H1 (cell line): ENCODE data around the gene ASCL2. TPM values are rescaled to one million over a fixed set of nuclear protein-coding genes. Genes with fewer than 3 reads are reported as not detected.

ENCODE experiments used
- CTCF ChIA-PET: fragments of 300-600 bp; sonication (Branson Sonifier 250); formaldehyde crosslinking; loops from one replicate; lab custom pipeline; 2021; ENCODE audit not compliant: partially characterized antibody; lab: Charles Lee
- POLR2A ChIA-PET: fragments of 300-600 bp; sonication (Branson Sonifier 250); formaldehyde crosslinking; loops from one replicate; lab custom pipeline; 2021; ENCODE audit warnings: inconsistent platforms; ENCODE audit not compliant: partially characterized antibody; lab: Charles Lee
- DNase-seq, 2 experiments: peaks; one replicate each; pipeline versions ENCODE4 v3.0.0 to v3.0.0-alpha.2; 2010 to 2022; ENCODE audit warnings: low spot score in 2 of 2, low read depth in 1 of 2, mixed read lengths in 1 of 2
- FAIRE-seq: peaks from 2 replicates; lab custom pipeline; 2011; peaks lifted over from hg19 to GRCh38; lab: Jason Lieb, UNC
- H2AFZ ChIP-seq: 2 replicates; pipeline ENCODE4 v1.8.1; 2012; ENCODE audit warnings: low read length, inconsistent platforms
- H2AK5ac ChIP-seq: 2 replicates; pipeline ENCODE4 v1.6.1; 2013; ENCODE audit warnings: low read depth, low read length
- H2BK120ac ChIP-seq: replicated peaks from 2 replicates; pipeline ENCODE3; 2013; ENCODE audit warnings: low read depth, low read length, inconsistent platforms
- H2BK12ac ChIP-seq: 2 replicates; pipeline ENCODE4 v1.6.1; 2013; ENCODE audit warnings: low read depth, low read length
- H2BK15ac ChIP-seq: 2 replicates; pipeline ENCODE4 v1.6.1; 2013; ENCODE audit warnings: low read length
- H2BK20ac ChIP-seq: 2 replicates; pipeline ENCODE4 v1.6.1; 2013; ENCODE audit warnings: low read length
- H2BK5ac ChIP-seq: 2 replicates; pipeline ENCODE4 v1.6.1; 2013; ENCODE audit warnings: low read depth, low read length
- H3K14ac ChIP-seq: 2 replicates; pipeline ENCODE4 v1.6.1; 2013; ENCODE audit warnings: inconsistent platforms; ENCODE audit not compliant: insufficient read length
- H3K18ac ChIP-seq: 2 replicates; pipeline ENCODE4 v1.6.1; 2013; ENCODE audit warnings: low read length; ENCODE audit errors: extremely low read depth
- H3K23ac ChIP-seq: 2 replicates; pipeline ENCODE4 v1.6.1; 2013; ENCODE audit warnings: inconsistent platforms; ENCODE audit not compliant: insufficient read length
- H3K23me2 ChIP-seq: 2 replicates; pipeline ENCODE4 v1.6.1; 2013; ENCODE audit warnings: low read depth, low read length
- H3K27ac ChIP-seq: 2 replicates; pipeline ENCODE4 v1.6.1; 2011; ENCODE audit warnings: low read depth, low read length, inconsistent platforms
- H3K27me3 ChIP-seq, 4 experiments: replicated peaks in 1 of 4; 1 replicate in 1 of 4; 2 replicates in 3 of 4; pipeline versions ENCODE4 v1.6.1 to v1.8.1; 2011 to 2013; ENCODE audit warnings: low read length in 3 of 4, mild to moderate bottlenecking in 3 of 4, inconsistent platforms in 2 of 4, mixed read lengths in 2 of 4, moderate library complexity in 1 of 4; ENCODE audit not compliant: control insufficient read depth in 3 of 4, insufficient read depth in 3 of 4; ENCODE audit errors: extremely low read depth in 1 of 4
- H3K36me3 ChIP-seq, 4 experiments: 2 replicates each; pipeline versions ENCODE4 v1.6.1 to v1.8.1; 2011 to 2013; ENCODE audit warnings: mild to moderate bottlenecking in 4 of 4, low read length in 3 of 4, moderate library complexity in 2 of 4, control low read depth in 1 of 4, inconsistent platforms in 1 of 4; ENCODE audit not compliant: insufficient read depth in 4 of 4, control insufficient read depth in 2 of 4
- H3K4ac ChIP-seq: replicated peaks from 2 replicates; pipeline ENCODE3; 2013; ENCODE audit warnings: low read length, low read depth, mixed read lengths, inconsistent platforms; ENCODE audit not compliant: insufficient read length
- H3K4me1 ChIP-seq, 4 experiments: replicated peaks in 1 of 4; 1 replicate in 1 of 4; 2 replicates in 3 of 4; pipeline versions ENCODE4 v1.6.1 to v1.8.1; 2011 to 2013; ENCODE audit warnings: low read length in 3 of 4, inconsistent platforms in 2 of 4, mixed read lengths in 1 of 4; ENCODE audit not compliant: insufficient read depth in 4 of 4, control insufficient read depth in 3 of 4
- H3K4me2 ChIP-seq, 2 experiments: 2 replicates each; pipeline versions ENCODE4 v1.6.1 to v1.8.1; 2011 to 2013; ENCODE audit warnings: low read depth in 2 of 2, low read length in 2 of 2, control low read depth in 1 of 2, inconsistent platforms in 1 of 2, mild to moderate bottlenecking in 1 of 2; ENCODE audit not compliant: insufficient read depth in 1 of 2
- H3K4me3 ChIP-seq, 4 experiments: fragments of 200-600, 300-600 bp in 1 of 4; sonication (generic), shearing (Covaris generic), sonication (Bioruptor Twin) in 1 of 4; 2 replicates each; pipeline versions ENCODE4 v1.5.1 to v1.8.1; 2011 to 2016; ENCODE audit warnings: low read length in 4 of 4, low read depth in 3 of 4, control low read depth in 2 of 4, inconsistent platforms in 2 of 4, mild to moderate bottlenecking in 2 of 4, mixed read lengths in 1 of 4, moderate library complexity in 1 of 4; ENCODE audit not compliant: insufficient read depth in 2 of 4; ENCODE audit errors: extremely low read depth in 1 of 4
- H3K56ac ChIP-seq: replicated peaks from 2 replicates; pipeline ENCODE3; 2013; ENCODE audit warnings: low read depth, mild to moderate bottlenecking, mixed read lengths, low read length, inconsistent platforms; ENCODE audit not compliant: insufficient read length
- H3K79me1 ChIP-seq: 2 replicates; pipeline ENCODE4 v1.6.1; 2013; ENCODE audit warnings: low read depth, low read length, control low read depth
- H3K79me2 ChIP-seq, 2 experiments: 2 replicates each; pipeline versions ENCODE4 v1.6.1 to v1.8.1; 2012 to 2013; ENCODE audit warnings: low read length in 2 of 2, mild to moderate bottlenecking in 2 of 2, inconsistent platforms in 1 of 2; ENCODE audit not compliant: insufficient read depth in 2 of 2, control insufficient read depth in 1 of 2
- H3K9ac ChIP-seq, 4 experiments: replicated peaks in 1 of 4; 1 replicate in 1 of 4; 2 replicates in 3 of 4; pipeline versions ENCODE4 v1.6.1 to v1.8.1; 2011 to 2013; ENCODE audit warnings: low read depth in 3 of 4, low read length in 3 of 4, control low read depth in 2 of 4, mild to moderate bottlenecking in 2 of 4, moderate library complexity in 2 of 4, inconsistent platforms in 1 of 4; ENCODE audit errors: extremely low read depth in 1 of 4
- H3K9me3 ChIP-seq, 2 experiments: 2 replicates each; pipeline versions ENCODE4 v1.6.1 to v1.8.1; 2012 to 2013; ENCODE audit warnings: mild to moderate bottlenecking in 2 of 2, moderate library complexity in 2 of 2, control low read depth in 1 of 2, inconsistent platforms in 1 of 2, low read depth in 1 of 2, low read length in 1 of 2, mixed read lengths in 1 of 2; ENCODE audit not compliant: insufficient read depth in 2 of 2
- H4K20me1 ChIP-seq, 2 experiments: replicated peaks in 1 of 2; 2 replicates each; pipeline versions ENCODE3 to v1.8.1; 2011 to 2013; ENCODE audit warnings: inconsistent platforms in 2 of 2, low read length in 2 of 2, mild to moderate bottlenecking in 1 of 2; ENCODE audit not compliant: insufficient read depth in 2 of 2, control insufficient read depth in 1 of 2
- H4K5ac ChIP-seq: 2 replicates; pipeline ENCODE4 v1.6.1; 2013; ENCODE audit warnings: low read length, low read depth, mixed read lengths, inconsistent platforms; ENCODE audit not compliant: insufficient read length
- H4K8ac ChIP-seq: 2 replicates; pipeline ENCODE4 v1.8.0; 2013; ENCODE audit warnings: mild to moderate bottlenecking, moderate library complexity, low read length, inconsistent platforms; ENCODE audit not compliant: insufficient read depth; ENCODE audit errors: extremely low read depth
- H4K91ac ChIP-seq: replicated peaks from 2 replicates; pipeline ENCODE3; 2013; ENCODE audit warnings: low read length, mixed read lengths, inconsistent platforms; ENCODE audit not compliant: insufficient read length
- BACH1 ChIP-seq: IDR thresholded peaks from 2 replicates; pipeline ENCODE4 v1.6.1; 2012; ENCODE audit warnings: low read length, improper control_type of control experiment
- CBX8 ChIP-seq: fragments of 300-800, 300-1000 bp; sonication (generic); IDR thresholded peaks from 2 replicates; pipeline ENCODE4 v1.7.1; 2016; ENCODE audit warnings: low read depth, low read length, borderline replicate concordance
- CEBPB ChIP-seq: IDR thresholded peaks from 2 replicates; pipeline ENCODE4 v1.6.1; 2012; ENCODE audit warnings: low read depth, low read length
- CHD1 ChIP-seq: IDR thresholded peaks from 2 replicates; pipeline ENCODE4 v1.6.1; 2012; ENCODE audit warnings: low read depth, low read length, improper control_type of control experiment
- CHD2 ChIP-seq: IDR thresholded peaks from 2 replicates; pipeline ENCODE4 v1.6.1; 2012; ENCODE audit warnings: low read length, improper control_type of control experiment
- HDAC6 ChIP-seq: IDR thresholded peaks from one replicate; pipeline ENCODE4 v1.7.1; 2012; ENCODE audit warnings: low read depth, mild to moderate bottlenecking, inconsistent platforms, low read length, moderate library complexity
- RFX5 ChIP-seq: IDR thresholded peaks from 2 replicates; pipeline ENCODE4 v1.6.1; 2011; ENCODE audit warnings: low read depth, low read length, improper control_type of control experiment, borderline replicate concordance
- RNF2 ChIP-seq: fragments of 200-900, 300-1000 bp; sonication (generic); IDR thresholded peaks from 2 replicates; pipeline ENCODE4 v1.7.1; 2016; ENCODE audit warnings: borderline replicate concordance, low read depth, mild to moderate bottlenecking, antibody characterized with exemption, low read length; ENCODE audit not compliant: poor library complexity, severe bottlenecking; ENCODE audit errors: missing control alignments
- SIN3A ChIP-seq, 2 experiments: IDR thresholded peaks in 1 of 2; conservative IDR thresholded peaks in 1 of 2; 2 replicates each; pipeline ENCODE4 v1.6.1; 2011 to 2012; ENCODE audit warnings: low read length in 2 of 2, improper control_type of control experiment in 1 of 2, low read depth in 1 of 2, mild to moderate bottlenecking in 1 of 2
- SP1 ChIP-seq: IDR thresholded peaks from 2 replicates; pipeline ENCODE4 v1.6.1; 2011; ENCODE audit warnings: low read depth, low read length
- SP4 ChIP-seq: IDR thresholded peaks from 2 replicates; pipeline ENCODE4 v1.6.1; 2012; ENCODE audit warnings: low read length, inconsistent platforms
- SRF ChIP-seq: IDR thresholded peaks from 2 replicates; pipeline ENCODE4 v1.6.1; 2011; ENCODE audit warnings: mild to moderate bottlenecking, low read depth, low read length, moderate library complexity
- TAF7 ChIP-seq: optimal IDR thresholded peaks from 2 replicates; pipeline ENCODE3; 2011; ENCODE audit warnings: low read depth, mild to moderate bottlenecking, inconsistent platforms, low read length, moderate library complexity, borderline replicate concordance
- TCF12 ChIP-seq: IDR thresholded peaks from 2 replicates; pipeline ENCODE4 v1.6.1; 2011; ENCODE audit warnings: low read depth, mild to moderate bottlenecking, low read length
- WGBS, 2 experiments: shearing (Covaris generic) in 1 of 2; methylation state at CpG; one replicate each; pipeline versions ENCODE4 v1.1.6 to v1.1.7; 2013 to 2015; ENCODE audit warnings: low lambda C conversion rate in 2 of 2, mixed read lengths in 2 of 2, inconsistent platforms in 1 of 2, low coverage in 1 of 2, missing lambda C conversion rate in 1 of 2; ENCODE audit not compliant: insufficient replicate concordance in 2 of 2, insufficient coverage in 1 of 2, insufficient read length in 1 of 2; ENCODE audit errors: extremely low coverage in 1 of 2, missing lambda C conversion rate in 1 of 2; 5-methylcytosine and 5-hydroxymethylcytosine counted together
- polyA plus RNA-seq, 7 experiments: library from polyadenylated mRNA; depleted of rRNA in 3 of 7; stranded (reverse) in 5 of 7; unstranded in 2 of 7; fragments of >200 nt in 5 of 7; fragments of 200-250 nt in 2 of 7; gene quantifications; 1 replicate in 5 of 7; 2 replicates in 1 of 7; 4 replicates in 1 of 7; pipeline versions ENCODE4 v1.2.1 to v1.2.3, GENCODE V29; 2011 to 2013; ENCODE audit warnings: missing spikeins in 2 of 7, mixed read lengths in 2 of 7
- total RNA-seq: library from RNA; stranded (reverse); fragmentation: NEBNext Ultra II Directional; extraction: Animal tissue kit (Norgen Biotek cat#: 25700); gene quantifications from 2 replicates; pipeline ENCODE4 v1.2.1, GENCODE V29; 2021
- TF ChIP-seq, protein P1 (sequence below): IDR thresholded peaks from 2 replicates; pipeline ENCODE4 v1.6.1; 2011; ENCODE audit warnings: low read depth, mild to moderate bottlenecking, low read length; ENCODE audit not compliant: insufficient read depth

Gene ASCL2
- total and polyA plus RNA-seq, 2 of the 8 experiments (the other 6 are each of a cell fraction or from before 2014, with no cell fraction given): 0.51 to 0.56 TPM

DNA sequence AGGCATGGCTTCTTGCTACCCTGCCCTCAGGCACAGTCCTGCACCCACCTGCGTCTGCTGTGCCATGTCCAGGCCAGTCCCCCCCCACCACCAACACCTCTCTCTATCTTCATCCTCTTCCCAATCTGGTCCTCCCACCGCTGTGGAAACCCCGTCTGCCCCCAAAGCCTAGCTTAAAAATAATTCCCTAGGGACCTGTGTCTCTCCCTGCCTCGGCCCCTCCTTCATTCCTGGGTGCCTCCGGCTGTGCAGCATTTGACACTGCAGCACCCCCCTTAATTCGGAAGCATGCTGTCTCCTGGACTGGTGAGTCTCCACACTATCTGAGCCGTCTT lies 2.5 kb upstream of the ASCL2 start:
- no peak overlapping the region for H3K4me2 ChIP-seq
- 86% methylated on average over 7 of the region's 7 CpGs; no CpG with 5 or more reads in 1 of the 2 experiments for WGBS, 2 experiments
- no peak for TF ChIP-seq BACH1
- no peak for TF ChIP-seq TAF7
- TF ChIP-seq SRF: no peak
- TF ChIP-seq, protein P1, sequence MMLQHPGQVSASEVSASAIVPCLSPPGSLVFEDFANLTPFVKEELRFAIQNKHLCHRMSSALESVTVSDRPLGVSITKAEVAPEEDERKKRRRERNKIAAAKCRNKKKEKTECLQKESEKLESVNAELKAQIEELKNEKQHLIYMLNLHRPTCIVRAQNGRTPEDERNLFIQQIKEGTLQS: no peak
- TF ChIP-seq TCF12: no peak
- TF ChIP-seq CBX8: no peak
- no peak for TF ChIP-seq RNF2
- no peak for TF ChIP-seq CHD1
- TF ChIP-seq HDAC6: no peak
- no peak for TF ChIP-seq SP1
- TF ChIP-seq RFX5: no peak
- TF ChIP-seq SP4: no peak
- no peak for TF ChIP-seq SIN3A (conservative IDR thresholded peaks at IDR 0.05 in 1 of 2, IDR thresholded peaks at IDR 0.05 in 1 of 2; ENCODE audit: low read depth in 1 of 2, low read length in 2 of 2)
- TF ChIP-seq CEBPB: no peak
- no peak for TF ChIP-seq CHD2

More for the DNA sequence above, 2.5 kb upstream of the ASCL2 start:
- no peak overlapping the region for H3K18ac ChIP-seq
- H4K20me1 ChIP-seq: no peaks in the 10 kb centered on the region
- no peak overlapping the region for H3K56ac ChIP-seq
- no peak overlapping the region for H2BK15ac ChIP-seq
- peaks cover 0 to 18% (median 3%) of the 10 kb centered on the region in 4 experiments; a peak in 4 of 7 replicates for H3K4me1 ChIP-seq
- peaks cover 21 to 65% (median 59%) of the 10 kb centered on the region in 4 experiments for H3K27me3 ChIP-seq
- H4K8ac ChIP-seq: no peak overlapping the region
- no peak overlapping the region for H3K4ac ChIP-seq
- ChIA-PET POLR2A (no interaction called here), CTCF (interaction anchor here (1.0 to 6.6 kb wide), 5 partner anchors 9 to 580 kb away, joined by 3 to 26 read pairs (median 3); no protein-coding TSS in a partner anchor)
- no peak overlapping the region for H2AFZ ChIP-seq
- H2AK5ac ChIP-seq: no peak overlapping the region
- no peaks in the 10 kb centered on the region for H3K79me2 ChIP-seq
- peaks cover 0 to 12% of the 10 kb centered on the region in 2 experiments; a peak in 1 of 4 replicates for H3K9me3 ChIP-seq
- peaks cover 8% of the 10 kb centered on the region; the same call in 1 of the 2 replicates for H3K23me2 ChIP-seq
- no peak overlapping the region for H3K9ac ChIP-seq
- no peak overlapping the region for H3K4me3 ChIP-seq
- H3K36me3 ChIP-seq: peaks cover 0 to 6% (median 0%) of the 10 kb centered on the region in 4 experiments; a peak in 1 of 8 replicates
- H2BK5ac ChIP-seq: no peak overlapping the region
- no peak overlapping the region for H2BK12ac ChIP-seq
- no peak overlapping the region for H2BK20ac ChIP-seq
- H2BK120ac ChIP-seq: no peak overlapping the region
- no peak overlapping the region for H3K27ac ChIP-seq
- no peak overlapping the region for H4K5ac ChIP-seq
- no peak overlapping the region for H3K23ac ChIP-seq
- DNase-seq (no peak), FAIRE-seq (no peak)
- no peak overlapping the region for H4K91ac ChIP-seq
- H3K14ac ChIP-seq: no peak overlapping the region
- H3K79me1 ChIP-seq: no peaks in the 10 kb centered on the region
